Type B pancreatic cell (in vitro differentiated cells): Measurements from ENCODE around the gene FEM1C. TPM values are rescaled to one million over a fixed set of nuclear protein-coding genes. Genes with fewer than 3 reads are reported as not detected.

Source experiments
- DNase-seq: peaks from one replicate; pipeline ENCODE4 v3.0.0; 2021; ENCODE audit warnings: mixed read lengths; ENCODE audit not compliant: unreplicated experiment; ENCODE audit errors: extremely low spot score
- H3K27ac Mint-ChIP-seq: 2 replicates; pipeline ENCODE4 v1.8.0; 2021; ENCODE audit warnings: mild to moderate bottlenecking, mixed read lengths
- H3K27me3 Mint-ChIP-seq: 2 replicates; pipeline ENCODE4 v1.8.0; 2021; ENCODE audit warnings: mixed read lengths
- H3K36me3 Mint-ChIP-seq: 2 replicates; pipeline ENCODE4 v1.8.0; 2021; ENCODE audit warnings: mixed read lengths
- H3K4me1 Mint-ChIP-seq: one replicate; pipeline ENCODE4 v1.8.0; 2021; ENCODE audit warnings: mixed read lengths; ENCODE audit not compliant: unreplicated experiment
- H3K4me3 Mint-ChIP-seq: 2 replicates; pipeline ENCODE4 v1.8.0; 2021; ENCODE audit warnings: mild to moderate bottlenecking, mixed read lengths
- H3K9me3 Mint-ChIP-seq: 2 replicates; pipeline ENCODE4 v1.8.0; 2021; ENCODE audit warnings: mixed read lengths
- total RNA-seq: library from RNA; stranded (reverse); gene quantifications from 2 replicates; pipeline ENCODE4 v1.2.1, GENCODE V29; 2021; ENCODE audit warnings: low replicate concordance
- TF ChIP-seq, protein P1 (sequence below): fragments of 200-600 bp; sonication (generic); conservative IDR thresholded peaks from 2 replicates; pipeline ENCODE4 v1.5.0; 2021; ENCODE audit warnings: antibody characterized with exemption, mild to moderate bottlenecking

The FEM1C gene
- total RNA-seq, 1 donor from 2014 or later = 15.8 TPM

DNA sequence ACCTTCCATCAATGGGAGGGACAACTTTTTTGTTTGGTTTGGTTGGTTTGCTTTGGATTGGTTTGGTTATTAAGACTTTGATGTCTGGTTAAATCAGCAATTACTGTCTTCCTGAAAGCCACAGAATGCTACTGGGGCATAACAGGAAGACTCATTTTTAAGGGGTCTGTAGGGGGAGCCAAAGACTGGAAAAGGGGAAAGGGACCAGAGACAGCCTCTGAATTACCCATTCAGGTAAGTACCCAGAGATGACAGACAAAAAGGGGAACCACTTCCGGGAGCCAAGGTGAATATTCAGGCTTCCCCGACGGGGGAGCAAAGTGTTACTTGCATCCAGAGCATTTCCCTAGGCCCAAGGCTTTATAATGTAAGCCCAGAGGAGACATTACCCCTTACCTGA, 4.6 kb upstream of the FEM1C start:
- TF ChIP-seq, protein P1, sequence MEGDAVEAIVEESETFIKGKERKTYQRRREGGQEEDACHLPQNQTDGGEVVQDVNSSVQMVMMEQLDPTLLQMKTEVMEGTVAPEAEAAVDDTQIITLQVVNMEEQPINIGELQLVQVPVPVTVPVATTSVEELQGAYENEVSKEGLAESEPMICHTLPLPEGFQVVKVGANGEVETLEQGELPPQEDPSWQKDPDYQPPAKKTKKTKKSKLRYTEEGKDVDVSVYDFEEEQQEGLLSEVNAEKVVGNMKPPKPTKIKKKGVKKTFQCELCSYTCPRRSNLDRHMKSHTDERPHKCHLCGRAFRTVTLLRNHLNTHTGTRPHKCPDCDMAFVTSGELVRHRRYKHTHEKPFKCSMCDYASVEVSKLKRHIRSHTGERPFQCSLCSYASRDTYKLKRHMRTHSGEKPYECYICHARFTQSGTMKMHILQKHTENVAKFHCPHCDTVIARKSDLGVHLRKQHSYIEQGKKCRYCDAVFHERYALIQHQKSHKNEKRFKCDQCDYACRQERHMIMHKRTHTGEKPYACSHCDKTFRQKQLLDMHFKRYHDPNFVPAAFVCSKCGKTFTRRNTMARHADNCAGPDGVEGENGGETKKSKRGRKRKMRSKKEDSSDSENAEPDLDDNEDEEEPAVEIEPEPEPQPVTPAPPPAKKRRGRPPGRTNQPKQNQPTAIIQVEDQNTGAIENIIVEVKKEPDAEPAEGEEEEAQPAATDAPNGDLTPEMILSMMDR = peak; percentile 59
- no peak overlapping the region for H3K4me3 Mint-ChIP-seq
- H3K4me1 Mint-ChIP-seq = no peaks in the 10 kb centered on the region
- H3K36me3 Mint-ChIP-seq = no peaks in the 10 kb centered on the region
- H3K9me3 Mint-ChIP-seq = no peaks in the 10 kb centered on the region
- no peak for DNase-seq
- no peak overlapping the region for H3K27ac Mint-ChIP-seq
- H3K27me3 Mint-ChIP-seq = peaks cover 15% of the 10 kb centered on the region

- no peak overlapping the region for H3K27ac Mint-ChIP-seq
- TF ChIP-seq, protein P1 = no peak
- no peaks in the 10 kb centered on the region for H3K9me3 Mint-ChIP-seq
- no peaks in the 10 kb centered on the region for H3K4me1 Mint-ChIP-seq
- H3K27me3 Mint-ChIP-seq = peaks cover 15% of the 10 kb centered on the region
- DNase-seq = no peak
- H3K4me3 Mint-ChIP-seq = no peak overlapping the region
- no peaks in the 10 kb centered on the region for H3K36me3 Mint-ChIP-seq
These were observed 4.1 kb upstream of the FEM1C start for GRCh38 chr5:115548683-115549082.

- no peaks in the 10 kb centered on the region for H3K9me3 Mint-ChIP-seq
- DNase-seq = no peak
These were observed 842 bp upstream of the FEM1C start for GRCh38 chr5:115545351-115545882.

GRCh38 chr5:115544043-115544435, 536 bp downstream of the FEM1C start:
- TF ChIP-seq, protein P1 = no peak
- Mint-ChIP-seq H3K36me3 (peaks cover 34% of the 10 kb centered on the region), H3K4me1 (peaks cover 30% of the 10 kb centered on the region), H3K27ac (peak overlapping the region; percentile 98), H3K4me3 (peak overlapping the region; percentile 98), H3K9me3 (peaks cover under 1% of the 10 kb centered on the region), H3K27me3 (no peaks in the 10 kb centered on the region)
- DNase-seq = no peak

More at GRCh38 chr5:115545351-115545882, 842 bp upstream of the FEM1C start:
- Mint-ChIP-seq H3K36me3 (peaks cover 21% of the 10 kb centered on the region), H3K4me1 (peaks cover 17% of the 10 kb centered on the region), H3K27ac (no peak overlapping the region), H3K27me3 (no peaks in the 10 kb centered on the region), H3K4me3 (no peak overlapping the region)
- TF ChIP-seq, protein P1 = no peak

- Mint-ChIP-seq H3K27ac (peak overlapping the region; percentile 98), H3K36me3 (peaks cover 40% of the 10 kb centered on the region), H3K4me3 (peak overlapping the region; percentile 98), H3K27me3 (no peaks in the 10 kb centered on the region), H3K4me1 (peaks cover 36% of the 10 kb centered on the region), H3K9me3 (peaks cover 5% of the 10 kb centered on the region)
- DNase-seq = no peak
- TF ChIP-seq, protein P1 = no peak
These were observed 1.1 kb downstream of the FEM1C start for GRCh38 chr5:115543365-115544042.
